Nephron (organoid): Measurements from ENCODE around the gene TLR3.
A peak's percentile ranks its signal among the peaks of the same experiment; 100 is the strongest.

Experiments used
- H3K27ac Mint-ChIP-seq, 3 experiments: 2 replicates each; pipeline ENCODE4 v1.8.0; 2020; ENCODE audit warnings: mixed read lengths in 3 of 3, mild to moderate bottlenecking in 2 of 3, moderate library complexity in 1 of 3
- H3K27me3 Mint-ChIP-seq: 2 replicates; pipeline ENCODE4 v1.8.0; 2021; ENCODE audit warnings: low read depth, mild to moderate bottlenecking, moderate library complexity, mixed read lengths
- H3K36me3 Mint-ChIP-seq: 2 replicates; pipeline ENCODE4 v1.8.0; 2020; ENCODE audit warnings: low read depth, mixed read lengths
- H3K4me1 Mint-ChIP-seq: 2 replicates; pipeline ENCODE4 v1.8.0; 2020; ENCODE audit warnings: mixed read lengths
- H3K4me3 Mint-ChIP-seq, 3 experiments: 2 replicates each; pipeline ENCODE4 v1.8.0; 2020; ENCODE audit warnings: mild to moderate bottlenecking in 3 of 3, mixed read lengths in 3 of 3, moderate library complexity in 2 of 3
- H3K9me3 Mint-ChIP-seq: 2 replicates; pipeline ENCODE4 v1.8.0; 2020; ENCODE audit warnings: mixed read lengths
- CTCF ChIP-seq, 3 experiments: fragments of 200-600 bp; sonication (generic); IDR thresholded peaks; one replicate each; pipeline ENCODE4 v1.5.0; 2021; ENCODE audit warnings: antibody characterized with exemption in 3 of 3; ENCODE audit not compliant: unreplicated experiment in 3 of 3

Gene TLR3

GRCh38 chr4:186058253-186058979 is 10.5 kb upstream of the TLR3 start:
- Mint-ChIP-seq H3K36me3 (peaks cover 8% of the 10 kb centered on the region), H3K4me3 (no peak overlapping the region), H3K9me3 (peaks cover 19% of the 10 kb centered on the region), H3K4me1 (peaks cover 4% of the 10 kb centered on the region), H3K27me3 (no peaks in the 10 kb centered on the region), H3K27ac (no peak overlapping the region)
- no peak for TF ChIP-seq CTCF (IDR thresholded peaks at IDR 0.05; ENCODE audit: unreplicated experiment in 3 of 3)

GRCh38 chr4:186058980-186059316 is 10.0 kb upstream of the TLR3 start:
- peaks cover 4% of the 10 kb centered on the region for H3K4me1 Mint-ChIP-seq
- H3K27me3 Mint-ChIP-seq = no peaks in the 10 kb centered on the region
- TF ChIP-seq CTCF (IDR thresholded peaks at IDR 0.05; ENCODE audit: unreplicated experiment in 3 of 3) = no peak
- H3K36me3 Mint-ChIP-seq = peaks cover 8% of the 10 kb centered on the region
- H3K27ac Mint-ChIP-seq = no peak overlapping the region
- peaks cover 19% of the 10 kb centered on the region for H3K9me3 Mint-ChIP-seq
- H3K4me3 Mint-ChIP-seq = no peak overlapping the region

- Mint-ChIP-seq H3K4me3 (no peak overlapping the region), H3K4me1 (no peaks in the 10 kb centered on the region), H3K27me3 (no peaks in the 10 kb centered on the region), H3K9me3 (peaks cover 19% of the 10 kb centered on the region), H3K27ac (no peak overlapping the region), H3K36me3 (peaks cover 8% of the 10 kb centered on the region)
- no peak for TF ChIP-seq CTCF (IDR thresholded peaks at IDR 0.05; ENCODE audit: unreplicated experiment in 3 of 3)
These were observed 7.0 kb upstream of the TLR3 start for GRCh38 chr4:186061921-186062320.

- no peaks in the 10 kb centered on the region for H3K27me3 Mint-ChIP-seq
- no peak overlapping the region for H3K27ac Mint-ChIP-seq
- peaks cover 15% of the 10 kb centered on the region for H3K4me1 Mint-ChIP-seq
- peak; percentile 36 to 37 (median 37) for TF ChIP-seq CTCF (IDR thresholded peaks at IDR 0.05; ENCODE audit: unreplicated experiment in 3 of 3)
- H3K4me3 Mint-ChIP-seq = peak overlapping the region in 1 of 3 experiments; percentile 75
- no peaks in the 10 kb centered on the region for H3K36me3 Mint-ChIP-seq
- no peaks in the 10 kb centered on the region for H3K9me3 Mint-ChIP-seq
These were observed 1.1 kb upstream of the TLR3 start for GRCh38 chr4:186067757-186068385.

- Mint-ChIP-seq H3K27me3 (no peaks in the 10 kb centered on the region), H3K36me3 (no peaks in the 10 kb centered on the region), H3K9me3 (no peaks in the 10 kb centered on the region), H3K27ac (peak overlapping the region in 1 of 3 experiments; percentile 78), H3K4me1 (peaks cover 15% of the 10 kb centered on the region), H3K4me3 (peak overlapping the region in 2 of 3 experiments; percentile 71 to 76)
- TF ChIP-seq CTCF (IDR thresholded peaks at IDR 0.05; ENCODE audit: unreplicated experiment in 3 of 3) = no peak
These were observed 773 bp downstream of the TLR3 start for GRCh38 chr4:186069729-186070128.

GRCh38 chr4:186072516-186072915 is 3.6 kb downstream of the TLR3 start:
- TF ChIP-seq CTCF (IDR thresholded peaks at IDR 0.05; ENCODE audit: unreplicated experiment in 3 of 3) = no peak
- Mint-ChIP-seq H3K36me3 (no peaks in the 10 kb centered on the region), H3K4me1 (peaks cover 15% of the 10 kb centered on the region), H3K4me3 (no peak overlapping the region), H3K27ac (no peak overlapping the region), H3K9me3 (no peaks in the 10 kb centered on the region), H3K27me3 (no peaks in the 10 kb centered on the region)
